Heart left ventricle (tissue), 13 donors: ENCODE data around the gene TTC12.

Experiments
- POLR2A ChIP-seq, 2 donors: fragments of 450-650 bp; IDR thresholded peaks; one replicate each; pipeline ENCODE4 v1.6.1; 2017; ENCODE audit warnings: antibody characterized with exemption in 2 of 2, mild to moderate bottlenecking in 2 of 2, moderate library complexity in 2 of 2
- TF ChIP-seq, protein P1 (sequence below), 12 donors: fragments of 200-600 bp; sonication (generic) in 4 of 12; IDR thresholded peaks; one replicate each; pipeline versions ENCODE4 v1.5.0 to v1.8.0; 2018 to 2022; ENCODE audit warnings: antibody characterized with exemption in 12 of 12, mild to moderate bottlenecking in 5 of 12
- donor health status: ischemic (EF 13 %, LVEDD 7.1; RV severe dilation, severe dysfunction).
- donor health status: DM: no; HTN: yes; CAD: no.
- donor health status: DM: no; HTN: no; CAD: no.
- donor health status: ischemic (EF 25% LVEDD 6.9; RV normal size, moderate dysfunction).
- donor health status: ischemic (EF 25% LVEDD 5.7; RV mildly dilated, moderate dysfunction).
- donor health status: ischemic (EF 35%, LVEDD 5.7; RV mildly dilated, moderate dysfunction).
- donor health status: nonischemic (EF 11% LVEDD 7.7; RV severe dilation, severe dysfunction).
- donor health status: DM: yes; HTN: yes; CAD: no.
- donor health status: PGD.
- donor health status: ischemic (EF 29% LVEDD 5.4; RV normal size, mild dysfunction).
- donor health status: nonischemic (EF 23%, LVEDD 6.1; RV moderate dilation, normal function).

GRCh38 chr11:113392236-113392921, 78.0 kb downstream of the TTC12 start:
- TF ChIP-seq POLR2A (IDR thresholded peaks at IDR 0.05), result no peak
- TF ChIP-seq, protein P1, sequence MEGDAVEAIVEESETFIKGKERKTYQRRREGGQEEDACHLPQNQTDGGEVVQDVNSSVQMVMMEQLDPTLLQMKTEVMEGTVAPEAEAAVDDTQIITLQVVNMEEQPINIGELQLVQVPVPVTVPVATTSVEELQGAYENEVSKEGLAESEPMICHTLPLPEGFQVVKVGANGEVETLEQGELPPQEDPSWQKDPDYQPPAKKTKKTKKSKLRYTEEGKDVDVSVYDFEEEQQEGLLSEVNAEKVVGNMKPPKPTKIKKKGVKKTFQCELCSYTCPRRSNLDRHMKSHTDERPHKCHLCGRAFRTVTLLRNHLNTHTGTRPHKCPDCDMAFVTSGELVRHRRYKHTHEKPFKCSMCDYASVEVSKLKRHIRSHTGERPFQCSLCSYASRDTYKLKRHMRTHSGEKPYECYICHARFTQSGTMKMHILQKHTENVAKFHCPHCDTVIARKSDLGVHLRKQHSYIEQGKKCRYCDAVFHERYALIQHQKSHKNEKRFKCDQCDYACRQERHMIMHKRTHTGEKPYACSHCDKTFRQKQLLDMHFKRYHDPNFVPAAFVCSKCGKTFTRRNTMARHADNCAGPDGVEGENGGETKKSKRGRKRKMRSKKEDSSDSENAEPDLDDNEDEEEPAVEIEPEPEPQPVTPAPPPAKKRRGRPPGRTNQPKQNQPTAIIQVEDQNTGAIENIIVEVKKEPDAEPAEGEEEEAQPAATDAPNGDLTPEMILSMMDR (IDR thresholded peaks at IDR 0.05), result no peak
